Breast epithelium (tissue), 3 donors: ENCODE results near the gene RBM19.

Source experiments
- POLR2A ChIP-seq: fragments of 450-650 bp; IDR thresholded peaks from one replicate; pipeline ENCODE4 v1.6.1; 2016; ENCODE audit warnings: antibody characterized with exemption, mild to moderate bottlenecking, moderate library complexity
- TF ChIP-seq, protein P1 (sequence below), 3 donors: fragments of 450-650 bp; IDR thresholded peaks; one replicate each; pipeline ENCODE4 v1.5.1; 2016 to 2017; ENCODE audit warnings: antibody characterized with exemption in 3 of 3, mild to moderate bottlenecking in 3 of 3, moderate library complexity in 3 of 3

DNA sequence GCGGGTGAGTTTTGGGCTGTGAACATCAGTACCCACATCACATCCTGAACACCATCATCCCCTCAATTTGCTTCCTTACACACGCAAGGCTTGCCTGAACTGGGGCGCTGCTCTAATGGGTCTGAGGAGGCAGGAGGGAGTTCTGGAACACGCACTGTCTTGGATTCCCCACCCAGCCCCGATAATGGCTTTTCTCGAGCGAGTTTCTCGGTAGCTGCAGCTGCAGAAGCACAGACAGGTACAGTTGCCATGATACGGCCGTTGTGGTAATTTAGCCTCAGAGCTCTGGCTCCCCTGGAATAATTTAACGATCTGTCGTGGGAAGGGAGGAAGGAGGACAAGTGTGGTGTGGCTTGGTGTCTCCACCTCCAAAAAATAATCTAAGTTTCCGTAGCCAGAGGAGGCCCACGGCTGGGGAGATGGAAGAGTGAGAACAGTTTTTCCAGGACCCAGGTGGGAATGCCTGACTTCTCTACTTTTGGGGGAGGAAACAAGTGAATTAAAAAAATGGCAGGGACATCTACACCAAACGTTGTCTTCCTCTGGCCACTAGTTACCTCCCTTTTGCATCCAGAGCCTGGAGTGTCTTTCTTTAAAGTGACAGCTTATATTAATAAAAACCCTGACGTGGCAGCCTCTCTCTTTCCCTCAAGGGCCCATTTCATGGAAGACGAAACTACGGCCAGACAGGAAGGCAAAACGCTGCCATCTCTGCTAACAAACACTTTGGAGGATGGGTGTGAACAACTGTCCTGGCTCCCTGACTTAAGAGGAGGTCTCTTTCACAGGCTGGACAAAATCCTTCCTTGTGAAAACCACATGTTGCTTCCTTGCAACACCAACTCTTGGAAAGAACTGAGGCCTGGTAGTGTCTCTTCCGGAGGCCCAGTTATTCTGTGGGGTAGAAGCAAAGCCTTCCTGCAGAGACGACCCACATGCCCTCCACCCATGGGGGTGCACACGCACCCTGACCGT is 84.8 kb downstream of the RBM19 start:
- TF ChIP-seq POLR2A: no peak
- TF ChIP-seq, protein P1, sequence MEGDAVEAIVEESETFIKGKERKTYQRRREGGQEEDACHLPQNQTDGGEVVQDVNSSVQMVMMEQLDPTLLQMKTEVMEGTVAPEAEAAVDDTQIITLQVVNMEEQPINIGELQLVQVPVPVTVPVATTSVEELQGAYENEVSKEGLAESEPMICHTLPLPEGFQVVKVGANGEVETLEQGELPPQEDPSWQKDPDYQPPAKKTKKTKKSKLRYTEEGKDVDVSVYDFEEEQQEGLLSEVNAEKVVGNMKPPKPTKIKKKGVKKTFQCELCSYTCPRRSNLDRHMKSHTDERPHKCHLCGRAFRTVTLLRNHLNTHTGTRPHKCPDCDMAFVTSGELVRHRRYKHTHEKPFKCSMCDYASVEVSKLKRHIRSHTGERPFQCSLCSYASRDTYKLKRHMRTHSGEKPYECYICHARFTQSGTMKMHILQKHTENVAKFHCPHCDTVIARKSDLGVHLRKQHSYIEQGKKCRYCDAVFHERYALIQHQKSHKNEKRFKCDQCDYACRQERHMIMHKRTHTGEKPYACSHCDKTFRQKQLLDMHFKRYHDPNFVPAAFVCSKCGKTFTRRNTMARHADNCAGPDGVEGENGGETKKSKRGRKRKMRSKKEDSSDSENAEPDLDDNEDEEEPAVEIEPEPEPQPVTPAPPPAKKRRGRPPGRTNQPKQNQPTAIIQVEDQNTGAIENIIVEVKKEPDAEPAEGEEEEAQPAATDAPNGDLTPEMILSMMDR (IDR thresholded peaks at IDR 0.05): no peak
